Aorta (tissue), 5 donors: ENCODE data around the gene GPHN. TPM values are rescaled to one million over a fixed set of nuclear protein-coding genes. Genes with fewer than 3 reads are reported as not detected.

Source experiments
- ATAC-seq: fragments of 200-7000 bp; cut with Tn5 transposase; one replicate; pipeline ENCODE4 v1.9.1; 2022; ENCODE audit warnings: moderate library complexity; ENCODE audit not compliant: low FRiP score
- DNase-seq, 2 donors: peaks; one replicate each; pipeline ENCODE4 v3.0.0-alpha.2; 2020
- H3K27ac ChIP-seq, 2 donors: one replicate each; pipeline ENCODE4 v1.5.1; 2013; ENCODE audit warnings: low read length in 2 of 2, mild to moderate bottlenecking in 2 of 2, moderate library complexity in 2 of 2, control low read depth in 1 of 2, inconsistent platforms in 1 of 2, low read depth in 1 of 2
- H3K27me3 ChIP-seq, 2 donors: one replicate each; pipeline ENCODE4 v1.6.1; 2013; ENCODE audit warnings: control low read depth in 1 of 2, low read length in 1 of 2, mild to moderate bottlenecking in 1 of 2, moderate library complexity in 1 of 2; ENCODE audit not compliant: insufficient read depth in 2 of 2, control insufficient read depth in 1 of 2
- H3K36me3 ChIP-seq, 2 donors: one replicate each; pipeline ENCODE4 v1.6.1; 2013; ENCODE audit warnings: control low read depth in 1 of 2, low read length in 1 of 2, mild to moderate bottlenecking in 1 of 2; ENCODE audit not compliant: insufficient read depth in 2 of 2, control insufficient read depth in 1 of 2
- H3K4me1 ChIP-seq, 2 donors: one replicate each; pipeline ENCODE4 v1.6.1; 2013; ENCODE audit warnings: low read length in 2 of 2, control low read depth in 1 of 2, mild to moderate bottlenecking in 1 of 2, moderate library complexity in 1 of 2; ENCODE audit not compliant: insufficient read depth in 2 of 2, control insufficient read depth in 1 of 2
- H3K4me3 ChIP-seq, 2 donors: one replicate each; pipeline ENCODE4 v1.5.1; 2013; ENCODE audit warnings: low read length in 2 of 2, control low read depth in 1 of 2, mild to moderate bottlenecking in 1 of 2
- H3K9me3 ChIP-seq: one replicate; pipeline ENCODE4 v1.6.1; 2013; ENCODE audit warnings: mild to moderate bottlenecking, low read length; ENCODE audit not compliant: control insufficient read depth
- WGBS, 2 donors: extraction: QIAGEN DNeasy Blood & Tissue Kit; methylation state at CpG; one replicate each; pipeline ENCODE4 v1.1.7; 2013; 5-methylcytosine and 5-hydroxymethylcytosine counted together
- intact Hi-C, 2 donors: fragments of 100-400 bp; cut with DNase I; formaldehyde crosslinking; loops; one replicate each; pipeline versions ENCODE4 v1.14.2 to v1.15.0; 2022
- polyA plus RNA-seq, 2 donors: library from polyadenylated mRNA; stranded (reverse); fragments of 200-250 nt; gene quantifications; one replicate each; pipeline ENCODE4 v1.2.3, GENCODE V29; 2013
- total RNA-seq, 2 donors: library from RNA; stranded (reverse); fragmentation: NEBNext Ultra II Directional; extraction: Animal tissue kit (Norgen Biotek cat#: 25700); gene quantifications; one replicate each; pipeline ENCODE4 v1.2.1, GENCODE V29; 2021
- donor health status: healthy with polysubstance abuse.
- donor health status: Bipolar disorder and iron deficiency.
- donor health status: DM: no; HTN: no; CAD: no.
- donor health status: DM: no; HTN: no; CAD: no.
- donor health status: DM: yes; HTN: yes; CAD: no.

Gene GPHN
- total and polyA plus RNA-seq, 4 donors, result 6.3 to 22.2 (median 14.4) TPM

GRCh38 chr14:67108230-67108629 is 600.3 kb downstream of the GPHN start:
- no peak overlapping the region for H3K4me3 ChIP-seq
- H3K4me1 ChIP-seq, result no peaks in the 10 kb centered on the region
- no peak for DNase-seq
- no peaks in the 10 kb centered on the region for H3K27me3 ChIP-seq
- ATAC-seq, result no peak
- no peak overlapping the region for H3K27ac ChIP-seq
- peaks cover 2 to 5% of the 10 kb centered on the region in 2 donors for H3K36me3 ChIP-seq
- no peaks in the 10 kb centered on the region for H3K9me3 ChIP-seq
- intact Hi-C loops, result no loop called here
- 79 to 83% methylated on average over 1 of the region's 1 CpG for WGBS, 2 donors

- DNase-seq (no peak), ATAC-seq (no peak)
- H3K27ac ChIP-seq, result no peak overlapping the region
- intact Hi-C loops, result no loop called here
- no peaks in the 10 kb centered on the region for H3K9me3 ChIP-seq
- H3K4me1 ChIP-seq, result no peaks in the 10 kb centered on the region
- WGBS, 2 donors, result 38 to 62% methylated on average over 1 of the region's 1 CpG
- peaks cover 2 to 5% of the 10 kb centered on the region in 2 donors for H3K36me3 ChIP-seq
- no peaks in the 10 kb centered on the region for H3K27me3 ChIP-seq
- no peak overlapping the region for H3K4me3 ChIP-seq
Observed at GRCh38 chr14:67111022-67111421, 603.1 kb downstream of the GPHN start.

- ATAC-seq (no peak), DNase-seq (no peak)
- H3K27ac ChIP-seq, result no peak overlapping the region
- intact Hi-C loops, result no loop called here
- no peak overlapping the region for H3K4me3 ChIP-seq
- no peaks in the 10 kb centered on the region for H3K9me3 ChIP-seq
- no peaks in the 10 kb centered on the region for H3K27me3 ChIP-seq
- no peaks in the 10 kb centered on the region for H3K4me1 ChIP-seq
- 70 to 99% methylated on average over 2 of the region's 2 CpGs for WGBS, 2 donors
- H3K36me3 ChIP-seq, result peaks cover 2 to 5% of the 10 kb centered on the region in 2 donors
Observed at GRCh38 chr14:67112344-67112743, 604.4 kb downstream of the GPHN start.

GRCh38 chr14:67127174-67127573 is 619.2 kb downstream of the GPHN start:
- H3K27ac ChIP-seq, result no peak overlapping the region
- intact Hi-C loops, result loop anchor here in 1 of 2 donors (10.0 kb wide), 1 partner anchor 632 kb away; no protein-coding TSS in a partner anchor
- no peaks in the 10 kb centered on the region for H3K4me1 ChIP-seq
- no peak for DNase-seq
- 94 to 97% methylated on average over 3 of the region's 3 CpGs for WGBS, 2 donors
- H3K36me3 ChIP-seq, result no peaks in the 10 kb centered on the region
- no peaks in the 10 kb centered on the region for H3K9me3 ChIP-seq
- H3K4me3 ChIP-seq, result no peak overlapping the region
- H3K27me3 ChIP-seq, result no peaks in the 10 kb centered on the region
- ATAC-seq, result no peak

GRCh38 chr14:67129768-67130167 is 621.8 kb downstream of the GPHN start:
- H3K36me3 ChIP-seq, result no peaks in the 10 kb centered on the region
- H3K4me3 ChIP-seq, result no peak overlapping the region
- H3K27ac ChIP-seq, result no peak overlapping the region
- intact Hi-C loops, result loop anchor here in 1 of 2 donors (10.0 kb wide), 1 partner anchor 635 kb away; no protein-coding TSS in a partner anchor
- no peaks in the 10 kb centered on the region for H3K27me3 ChIP-seq
- WGBS, 2 donors, result 86 to 97% methylated on average over 2 of the region's 2 CpGs
- no peaks in the 10 kb centered on the region for H3K9me3 ChIP-seq
- no peaks in the 10 kb centered on the region for H3K4me1 ChIP-seq
- DNase-seq (no peak), ATAC-seq (no peak)

GRCh38 chr14:67131691-67132090 is 623.7 kb downstream of the GPHN start:
- Histone ChIP-seq H3K36me3 (no peaks in the 10 kb centered on the region), H3K27me3 (no peaks in the 10 kb centered on the region), H3K4me3 (no peak overlapping the region), H3K9me3 (no peaks in the 10 kb centered on the region), H3K4me1 (no peaks in the 10 kb centered on the region), H3K27ac (no peak overlapping the region)
- WGBS, 2 donors, result 99 to 100% methylated on average over 1 of the region's 1 CpG
- intact Hi-C loops, result no loop called here
- DNase-seq (no peak), ATAC-seq (no peak)

- Histone ChIP-seq H3K36me3 (no peaks in the 10 kb centered on the region), H3K9me3 (no peaks in the 10 kb centered on the region), H3K4me1 (no peaks in the 10 kb centered on the region), H3K27me3 (no peaks in the 10 kb centered on the region), H3K4me3 (no peak overlapping the region), H3K27ac (no peak overlapping the region)
- intact Hi-C loops, result no loop called here
- no peak for ATAC-seq
- DNase-seq, result no peak
Observed at GRCh38 chr14:67133144-67133543, 625.2 kb downstream of the GPHN start.

GRCh38 chr14:67133595-67134441 is 625.9 kb downstream of the GPHN start:
- Histone ChIP-seq H3K27ac (no peak overlapping the region), H3K27me3 (no peaks in the 10 kb centered on the region), H3K4me1 (no peaks in the 10 kb centered on the region), H3K9me3 (no peaks in the 10 kb centered on the region), H3K36me3 (no peaks in the 10 kb centered on the region), H3K4me3 (no peak overlapping the region)
- intact Hi-C loops, result no loop called here
- DNase-seq (no peak), ATAC-seq (no peak)
- 73 to 75% methylated on average over 3 of the region's 3 CpGs for WGBS, 2 donors

GRCh38 chr14:67137744-67138371 is 629.9 kb downstream of the GPHN start:
- Histone ChIP-seq H3K4me1 (no peaks in the 10 kb centered on the region), H3K9me3 (no peaks in the 10 kb centered on the region), H3K27ac (no peak overlapping the region), H3K36me3 (no peaks in the 10 kb centered on the region), H3K27me3 (no peaks in the 10 kb centered on the region), H3K4me3 (no peak overlapping the region)
- no peak for DNase-seq
- intact Hi-C loops, result no loop called here
- no peak for ATAC-seq
